ENCODE data around the gene LIPJ. TPM values are rescaled to one million over a fixed set of nuclear protein-coding genes. Genes with fewer than 3 reads are reported as not detected.
A peak's percentile ranks its signal among the peaks of the same experiment; 100 is the strongest.

Gene LIPJ
- total and polyA plus RNA-seq, 7 donors, result 0.03 to 0.30 (median 0.15) TPM; not detected in 1

DNA sequence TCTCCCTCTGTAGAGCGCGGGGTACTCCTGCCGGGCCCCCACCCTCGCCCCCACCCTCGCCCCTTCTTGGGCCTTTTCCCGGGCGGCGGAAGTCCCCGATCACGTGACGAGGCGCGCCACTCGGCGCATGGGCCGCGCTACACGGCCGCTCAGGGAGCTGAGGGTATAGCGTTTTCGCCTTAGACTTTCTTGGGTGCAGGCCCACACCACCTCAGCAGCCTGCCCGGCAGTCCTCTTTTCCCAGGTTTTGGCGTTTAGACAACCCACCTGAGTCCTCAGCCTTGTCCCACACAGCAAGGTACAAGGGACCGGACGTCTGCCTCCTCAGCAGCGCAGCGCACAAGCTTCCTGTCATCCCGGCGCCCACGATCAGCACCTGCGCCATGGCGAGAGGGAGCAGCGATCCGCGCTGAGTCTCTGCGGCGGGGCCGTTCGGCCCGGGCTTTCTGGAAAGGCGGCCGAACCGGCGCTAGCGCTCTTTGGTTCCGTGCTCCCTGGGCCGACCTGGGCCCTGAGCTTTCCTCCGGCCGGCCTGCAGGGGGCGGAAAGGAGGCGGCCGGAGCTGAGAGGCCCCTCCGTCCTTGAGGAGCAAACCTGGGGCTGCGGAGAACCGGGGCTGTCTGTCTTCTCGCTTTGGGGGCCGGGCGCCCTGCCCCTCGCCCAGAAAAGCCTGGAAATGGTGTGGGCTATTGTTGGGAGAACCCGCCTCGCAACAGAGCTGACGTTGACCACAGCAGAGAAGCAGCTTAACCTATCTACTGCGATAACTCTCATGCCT lies 3.6 kb upstream of the LIPJ start, which contains the start of gene RNLS:
Gene RNLS (minus strand): TSS at position 513 of the 778 bp plus-strand sequence.
- 2% methylated on average over 57 to 63 of the region's 63 CpGs for WGBS, 3 donors
- DNase-seq (peak; percentile 82 to 89), ATAC-seq (peak; percentile 96 to 98 (median 97))
- Histone ChIP-seq H3K9me3 (no peaks in the 10 kb centered on the region), H3K27me3 (ENCODE audit: insufficient read depth in 3 of 3, low read length in 2 of 3) (no peaks in the 10 kb centered on the region), H3K36me3 (ENCODE audit: insufficient read depth in 1 of 2, low read depth in 1 of 2) (peaks cover 0 to 5% of the 10 kb centered on the region in 2 donors), H3K4me1 (no peaks in the 10 kb centered on the region), H3K27ac (peak within 1 kb of the TSS; percentile 92), H3K4me3 (peak within 1 kb of the TSS; percentile 88)
- TF ChIP-seq, protein P1, sequence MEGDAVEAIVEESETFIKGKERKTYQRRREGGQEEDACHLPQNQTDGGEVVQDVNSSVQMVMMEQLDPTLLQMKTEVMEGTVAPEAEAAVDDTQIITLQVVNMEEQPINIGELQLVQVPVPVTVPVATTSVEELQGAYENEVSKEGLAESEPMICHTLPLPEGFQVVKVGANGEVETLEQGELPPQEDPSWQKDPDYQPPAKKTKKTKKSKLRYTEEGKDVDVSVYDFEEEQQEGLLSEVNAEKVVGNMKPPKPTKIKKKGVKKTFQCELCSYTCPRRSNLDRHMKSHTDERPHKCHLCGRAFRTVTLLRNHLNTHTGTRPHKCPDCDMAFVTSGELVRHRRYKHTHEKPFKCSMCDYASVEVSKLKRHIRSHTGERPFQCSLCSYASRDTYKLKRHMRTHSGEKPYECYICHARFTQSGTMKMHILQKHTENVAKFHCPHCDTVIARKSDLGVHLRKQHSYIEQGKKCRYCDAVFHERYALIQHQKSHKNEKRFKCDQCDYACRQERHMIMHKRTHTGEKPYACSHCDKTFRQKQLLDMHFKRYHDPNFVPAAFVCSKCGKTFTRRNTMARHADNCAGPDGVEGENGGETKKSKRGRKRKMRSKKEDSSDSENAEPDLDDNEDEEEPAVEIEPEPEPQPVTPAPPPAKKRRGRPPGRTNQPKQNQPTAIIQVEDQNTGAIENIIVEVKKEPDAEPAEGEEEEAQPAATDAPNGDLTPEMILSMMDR (IDR thresholded peaks at IDR 0.05), result peak; percentile 77
- intact Hi-C loops (cut with DNase I), result no loop called here

DNA sequence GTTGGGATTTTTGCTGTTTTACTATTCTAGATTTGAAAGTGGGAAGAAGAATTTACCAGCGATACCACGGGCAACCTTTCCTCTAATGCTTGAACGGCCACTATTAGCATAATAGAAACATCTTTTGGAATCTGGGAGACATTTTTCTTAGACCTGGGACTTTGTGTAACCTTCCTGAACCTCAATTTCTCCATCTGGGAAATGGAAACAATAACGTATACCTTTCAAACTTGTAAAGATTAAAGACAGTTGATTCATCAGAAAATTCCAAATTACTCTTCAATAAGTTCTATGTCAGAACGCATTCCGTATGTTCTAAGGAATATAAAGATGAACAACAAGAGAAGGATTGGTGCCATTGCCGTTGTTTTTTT lies 3.0 kb upstream of the LIPJ start:
- H3K27me3 ChIP-seq (ENCODE audit: insufficient read depth in 3 of 3, low read length in 2 of 3), result no peaks in the 10 kb centered on the region
- TF ChIP-seq, protein P1 (IDR thresholded peaks at IDR 0.05), result no peak
- WGBS, 3 donors, result 59 to 63% (median 59%) methylated on average over 7 of the region's 7 CpGs
- H3K36me3 ChIP-seq (ENCODE audit: insufficient read depth in 1 of 2, low read depth in 1 of 2), result peaks cover 0 to 5% of the 10 kb centered on the region in 2 donors
- intact Hi-C loops (cut with DNase I), result no loop called here
- no peaks in the 10 kb centered on the region for H3K4me1 ChIP-seq
- no peaks in the 10 kb centered on the region for H3K9me3 ChIP-seq
- no peak for DNase-seq
- H3K27ac ChIP-seq, result peak overlapping the region; percentile 92
- ATAC-seq, result no peak
- peak overlapping the region; percentile 88 for H3K4me3 ChIP-seq

DNA sequence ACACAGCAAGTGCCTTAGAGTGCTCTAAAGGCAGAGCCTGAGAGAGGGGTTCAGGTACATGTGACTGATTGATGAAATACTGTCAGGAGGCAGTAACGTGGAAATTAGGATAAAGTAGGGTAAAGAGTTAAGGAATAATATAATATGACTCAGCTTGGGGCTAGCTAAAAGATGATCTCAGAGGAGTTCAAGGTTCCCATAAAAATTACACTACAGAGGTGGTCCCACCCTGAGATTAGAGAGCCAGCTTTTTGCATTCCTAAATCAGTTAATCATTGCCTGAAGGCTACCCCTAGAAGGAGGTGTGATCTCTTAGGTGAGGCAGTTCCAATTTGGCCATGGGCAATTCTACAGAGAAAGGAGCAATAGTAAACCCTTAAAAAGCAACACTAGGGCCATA lies 5.8 kb downstream of the LIPJ start:
- 83 to 86% (median 84%) methylated on average over 1 of the region's 1 CpG for WGBS, 3 donors
- ATAC-seq, result no peak

DNA sequence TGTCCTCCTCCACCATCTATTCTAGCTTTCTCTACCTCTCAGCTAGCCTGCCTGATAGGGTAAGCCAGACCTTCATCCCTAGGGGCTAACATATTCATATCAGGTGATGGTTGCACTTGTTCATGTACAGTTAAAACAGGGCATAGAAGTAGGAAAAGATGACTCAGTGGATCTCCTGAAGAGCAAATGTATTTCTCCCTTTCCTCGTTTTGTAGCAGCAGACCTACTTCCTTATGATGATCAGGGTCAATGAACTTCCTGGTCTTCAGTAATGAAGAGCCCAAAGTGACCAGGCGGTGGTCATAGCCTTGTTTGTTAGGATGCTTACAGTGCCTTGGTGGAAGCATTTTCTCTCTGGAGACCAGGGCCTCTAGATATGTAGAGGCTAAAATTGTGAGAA lies 6.3 kb downstream of the LIPJ start:
- Histone ChIP-seq H3K36me3 (ENCODE audit: insufficient read depth in 1 of 2, low read depth in 1 of 2) (no peaks in the 10 kb centered on the region), H3K27ac (no peak overlapping the region), H3K4me3 (no peak overlapping the region), H3K27me3 (ENCODE audit: insufficient read depth in 3 of 3, low read length in 2 of 3) (no peaks in the 10 kb centered on the region), H3K4me1 (no peaks in the 10 kb centered on the region), H3K9me3 (no peaks in the 10 kb centered on the region)
- WGBS, 3 donors, result 70 to 78% (median 73%) methylated on average over 2 of the region's 2 CpGs
- DNase-seq, result no peak
- TF ChIP-seq, protein P1 (IDR thresholded peaks at IDR 0.05), result no peak
- no peak for ATAC-seq
- intact Hi-C loops (cut with DNase I), result no loop called here

More for the DNA sequence above, 5.8 kb downstream of the LIPJ start:
- Histone ChIP-seq H3K27me3 (ENCODE audit: insufficient read depth in 3 of 3, low read length in 2 of 3) (no peaks in the 10 kb centered on the region), H3K4me3 (no peak overlapping the region), H3K4me1 (no peaks in the 10 kb centered on the region), H3K9me3 (no peaks in the 10 kb centered on the region), H3K27ac (no peak overlapping the region), H3K36me3 (ENCODE audit: insufficient read depth in 1 of 2, low read depth in 1 of 2) (no peaks in the 10 kb centered on the region)
- TF ChIP-seq, protein P1 (IDR thresholded peaks at IDR 0.05), result no peak
- no peak for DNase-seq
- intact Hi-C loops (cut with DNase I), result no loop called here

All from psoas muscle (tissue), 8 donors.